Esophagus muscularis mucosa (tissue), 4 donors: ENCODE measurements around the gene STIMATE. TPM values are rescaled to one million over a fixed set of nuclear protein-coding genes. Genes with fewer than 3 reads are reported as not detected.

ENCODE experiments used
- DNase-seq: peaks from one replicate; pipeline ENCODE4 v3.0.0-alpha.2; 2017; ENCODE audit errors: extremely low spot score
- H3K27ac ChIP-seq, 4 donors: fragments of 200-600 bp; sonication (generic); replicated peaks in 1 of 4; 1 replicate in 3 of 4; 2 replicates in 1 of 4; pipeline ENCODE4 v1.5.1; 2016 to 2019; ENCODE audit warnings: mild to moderate bottlenecking in 1 of 4
- H3K27me3 ChIP-seq, 4 donors: fragments of 200-600 bp; sonication (generic); one replicate each; pipeline versions ENCODE4 v1.5.1 to v1.6.0; 2016 to 2019
- H3K36me3 ChIP-seq, 4 donors: fragments of 200-600 bp; sonication (generic); one replicate each; pipeline ENCODE4 v1.5.1; 2016 to 2019
- H3K4me1 ChIP-seq, 4 donors: fragments of 200-600 bp; sonication (generic); one replicate each; pipeline ENCODE4 v1.5.1; 2016 to 2019
- H3K4me3 ChIP-seq, 4 donors: fragments of 200-600 bp; sonication (generic); 1 replicate in 2 of 4; 2 replicates in 2 of 4; pipeline ENCODE4 v1.5.1; 2016 to 2019; ENCODE audit warnings: mild to moderate bottlenecking in 4 of 4, moderate library complexity in 1 of 4
- H3K9me3 ChIP-seq, 4 donors: fragments of 200-600 bp; sonication (generic); 1 replicate in 3 of 4; 2 replicates in 1 of 4; pipeline ENCODE4 v1.5.1; 2016 to 2019
- EP300 ChIP-seq: sonication (generic); formaldehyde crosslinking; IDR thresholded peaks from one replicate; pipeline ENCODE4 v1.6.1; 2017; ENCODE audit warnings: antibody characterized with exemption
- POLR2A ChIP-seq: fragments of 450-650 bp; IDR thresholded peaks from one replicate; pipeline ENCODE4 v1.6.1; 2017; ENCODE audit warnings: antibody characterized with exemption, moderate library complexity, mild to moderate bottlenecking, low read depth
- POLR2AphosphoS5 ChIP-seq, 2 donors: sonication (generic); formaldehyde crosslinking; IDR thresholded peaks; one replicate each; pipeline ENCODE4 v1.6.1; 2017; ENCODE audit warnings: antibody characterized with exemption in 2 of 2
- WGBS: methylation state at CpG from one replicate; pipeline ENCODE4 v1.1.5; 2018; 5-methylcytosine and 5-hydroxymethylcytosine counted together
- intact Hi-C: fragments of 100-400 bp; cut with DNase I; formaldehyde crosslinking; loops from one replicate; pipeline ENCODE4 v1.15.1; 2023
- total RNA-seq, 4 donors: library from RNA; depleted of rRNA; stranded (reverse); fragments of >200 nt; gene quantifications; one replicate each; pipeline versions ENCODE4 v1.1.0 to v1.2.1, GENCODE V29; 2016
- TF ChIP-seq, protein P1 (sequence below), 3 experiments: fragments of 200-600 bp in 2 of 3; fragments of 450-650 bp in 1 of 3; sonication (generic) in 2 of 3; IDR thresholded peaks; one replicate each; pipeline ENCODE4 v1.5.1; 2017 to 2019; ENCODE audit warnings: antibody characterized with exemption in 3 of 3, mild to moderate bottlenecking in 2 of 3, moderate library complexity in 1 of 3

Gene STIMATE
- total RNA-seq, 4 donors from 2014 or later, result 10.4 to 23.6 (median 14.7) TPM

DNA sequence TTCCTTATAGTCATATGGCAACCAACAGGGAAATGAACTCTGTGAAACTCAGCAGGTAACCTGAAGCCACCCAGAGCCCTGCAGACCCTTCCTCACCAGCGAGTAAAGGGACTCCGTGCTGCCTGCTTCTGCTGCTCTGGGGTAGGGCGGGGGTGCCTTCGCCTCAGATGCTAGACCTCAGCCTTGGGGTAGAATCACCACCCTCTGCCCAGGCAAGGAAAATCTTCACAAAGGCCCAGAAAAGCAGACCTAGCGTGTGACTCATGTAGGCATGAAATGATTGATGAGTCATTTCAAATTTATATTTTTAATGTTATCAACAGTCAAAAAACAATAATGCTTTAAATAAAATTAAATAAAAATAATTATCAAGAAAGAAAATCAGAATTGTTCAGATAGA, 6.6 kb downstream of the STIMATE start:
- Histone ChIP-seq H3K9me3 (no peaks in the 10 kb centered on the region), H3K4me3 (no peak overlapping the region), H3K36me3 (peaks cover 0 to 5% (median under 1%) of the 10 kb centered on the region in 4 donors), H3K27ac (no peak overlapping the region), H3K4me1 (peaks cover 31 to 47% (median 42%) of the 10 kb centered on the region in 4 donors), H3K27me3 (no peaks in the 10 kb centered on the region)
- 94% methylated on average over 4 of the region's 5 CpGs for WGBS
- TF ChIP-seq POLR2A (no peak), EP300 (no peak), POLR2AphosphoS5 (IDR thresholded peaks at IDR 0.05) (no peak)
- TF ChIP-seq, protein P1, sequence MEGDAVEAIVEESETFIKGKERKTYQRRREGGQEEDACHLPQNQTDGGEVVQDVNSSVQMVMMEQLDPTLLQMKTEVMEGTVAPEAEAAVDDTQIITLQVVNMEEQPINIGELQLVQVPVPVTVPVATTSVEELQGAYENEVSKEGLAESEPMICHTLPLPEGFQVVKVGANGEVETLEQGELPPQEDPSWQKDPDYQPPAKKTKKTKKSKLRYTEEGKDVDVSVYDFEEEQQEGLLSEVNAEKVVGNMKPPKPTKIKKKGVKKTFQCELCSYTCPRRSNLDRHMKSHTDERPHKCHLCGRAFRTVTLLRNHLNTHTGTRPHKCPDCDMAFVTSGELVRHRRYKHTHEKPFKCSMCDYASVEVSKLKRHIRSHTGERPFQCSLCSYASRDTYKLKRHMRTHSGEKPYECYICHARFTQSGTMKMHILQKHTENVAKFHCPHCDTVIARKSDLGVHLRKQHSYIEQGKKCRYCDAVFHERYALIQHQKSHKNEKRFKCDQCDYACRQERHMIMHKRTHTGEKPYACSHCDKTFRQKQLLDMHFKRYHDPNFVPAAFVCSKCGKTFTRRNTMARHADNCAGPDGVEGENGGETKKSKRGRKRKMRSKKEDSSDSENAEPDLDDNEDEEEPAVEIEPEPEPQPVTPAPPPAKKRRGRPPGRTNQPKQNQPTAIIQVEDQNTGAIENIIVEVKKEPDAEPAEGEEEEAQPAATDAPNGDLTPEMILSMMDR (IDR thresholded peaks at IDR 0.05), result no peak
- intact Hi-C loops, result loop anchor here (5.0 to 10.0 kb wide), 2 partner anchors 43 to 116 kb away; partner anchors contain the start of genes ITIH1 and NEK4
- no peak for DNase-seq

- Histone ChIP-seq H3K27me3 (no peaks in the 10 kb centered on the region), H3K4me1 (peaks cover 30 to 39% (median 34%) of the 10 kb centered on the region in 4 donors), H3K4me3 (no peak overlapping the region), H3K27ac (no peak overlapping the region), H3K9me3 (no peaks in the 10 kb centered on the region), H3K36me3 (peaks cover 0 to 12% (median 3%) of the 10 kb centered on the region in 4 donors)
- intact Hi-C loops, result loop anchor here (5.0 to 10.0 kb wide), 2 partner anchors 43 to 115 kb away; partner anchors contain the start of genes ITIH1 and NEK4
- 95% methylated on average over 8 of the region's 8 CpGs for whole genome bisulfite sequencing
- no peak for DNase-seq
- no peak for TF ChIP-seq POLR2AphosphoS5 (IDR thresholded peaks at IDR 0.05)
- no peak for TF ChIP-seq EP300
- TF ChIP-seq, protein P1 (IDR thresholded peaks at IDR 0.05), result no peak
- TF ChIP-seq POLR2A, result no peak
These were observed 7.4 kb downstream of the STIMATE start for GRCh38 chr3:52889901-52890300.

DNA sequence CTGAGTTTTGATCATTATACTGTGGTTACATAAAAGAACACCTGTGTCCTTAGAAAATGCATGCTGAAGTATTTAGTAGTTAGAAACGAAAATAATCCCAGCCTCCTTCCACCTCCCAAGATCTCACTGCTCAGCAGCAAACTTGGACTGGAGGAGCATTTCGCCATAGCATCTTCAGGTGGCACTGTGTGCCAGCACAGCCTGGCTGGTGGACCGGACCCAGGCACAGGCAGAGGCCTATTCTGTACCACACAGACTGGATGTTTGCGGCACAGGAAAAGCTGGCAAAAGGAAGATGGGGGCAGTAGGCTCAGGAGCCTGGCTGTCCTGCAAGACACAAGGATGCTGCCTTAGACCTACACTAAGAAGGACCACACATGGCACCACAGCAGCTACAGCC, 10.2 kb downstream of the STIMATE start:
- TF ChIP-seq POLR2AphosphoS5 (IDR thresholded peaks at IDR 0.05), result no peak
- no peak for TF ChIP-seq POLR2A
- no peak for TF ChIP-seq EP300
- TF ChIP-seq, protein P1 (IDR thresholded peaks at IDR 0.05), result no peak
- intact Hi-C loops, result no loop called here
- Histone ChIP-seq H3K27ac (no peak overlapping the region), H3K4me1 (peaks cover 4 to 17% (median 11%) of the 10 kb centered on the region in 4 donors), H3K4me3 (no peak overlapping the region), H3K27me3 (no peaks in the 10 kb centered on the region), H3K9me3 (no peaks in the 10 kb centered on the region), H3K36me3 (peaks cover 0 to 12% (median 3%) of the 10 kb centered on the region in 4 donors)
- WGBS, result 88% methylated on average over 4 of the region's 4 CpGs
- no peak for DNase-seq

DNA sequence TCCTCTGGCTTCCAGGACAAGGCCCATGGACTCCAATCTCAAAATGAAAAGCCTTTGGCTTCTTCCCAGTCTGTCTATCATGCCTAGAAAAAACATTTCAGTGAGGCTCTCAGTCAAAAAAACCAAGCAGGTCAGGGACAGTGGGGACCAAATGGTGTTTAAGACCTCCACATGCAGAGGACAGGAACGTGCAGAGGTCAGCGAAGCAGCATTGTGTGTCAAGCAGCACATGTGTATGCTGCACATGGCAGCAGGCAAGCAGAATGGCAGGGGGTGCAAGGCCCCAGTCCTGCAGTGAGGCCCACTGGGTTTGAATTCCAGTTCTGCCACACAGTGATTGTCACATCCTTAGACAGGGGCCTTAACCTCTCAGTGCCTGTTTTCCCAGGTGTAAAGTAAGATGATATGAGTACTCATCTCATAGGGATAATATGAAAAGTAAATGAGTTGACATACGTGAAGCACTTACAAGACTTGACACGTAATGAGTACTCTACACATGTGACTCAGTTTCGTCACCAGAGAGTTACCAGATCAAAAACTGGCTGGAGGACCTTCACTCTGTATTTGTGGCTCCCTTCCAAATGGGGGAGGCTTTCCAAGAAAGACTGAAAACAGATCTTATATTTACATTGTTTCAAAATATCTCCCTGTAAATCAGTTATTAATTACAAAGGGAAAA, 11.2 kb downstream of the STIMATE start:
- DNase-seq, result no peak
- Histone ChIP-seq H3K36me3 (peaks cover 0 to 9% (median 3%) of the 10 kb centered on the region in 4 donors), H3K4me3 (no peak overlapping the region), H3K4me1 (peaks cover 0 to 15% (median 1%) of the 10 kb centered on the region in 4 donors), H3K27me3 (no peaks in the 10 kb centered on the region), H3K27ac (no peak overlapping the region), H3K9me3 (no peaks in the 10 kb centered on the region)
- TF ChIP-seq POLR2AphosphoS5 (IDR thresholded peaks at IDR 0.05), result no peak
- TF ChIP-seq, protein P1 (IDR thresholded peaks at IDR 0.05), result no peak
- TF ChIP-seq EP300, result no peak
- no peak for TF ChIP-seq POLR2A
- whole genome bisulfite sequencing, result 88% methylated on average over 5 of the region's 5 CpGs
- intact Hi-C loops, result no loop called here
